ENCODE measurements around the gene WDFY4. TPM values are rescaled to one million over a fixed set of nuclear protein-coding genes. Genes with fewer than 3 reads are reported as not detected.
A peak's percentile ranks its signal among the peaks of the same experiment; 100 is the strongest.

Gene WDFY4
- polyA plus RNA-seq, 1 donor (not counting 4 experiments of a cell fraction or from before 2014, with no cell fraction given) = 0.04 TPM

GRCh38 chr10:48653347-48653746 is 31.3 kb upstream of the WDFY4 start:
- H3K9me3 ChIP-seq (ENCODE audit: control insufficient read depth, low read depth, low read length) = no peaks in the 10 kb centered on the region
- TF ChIP-seq EZH2 (IDR thresholded peaks at IDR 0.05; ENCODE audit: low read length) (peak; percentile 52), CTCF (optimal IDR thresholded peaks at IDR 0.05 in 1 of 3, IDR thresholded peaks at IDR 0.05 in 1 of 3, conservative IDR thresholded peaks at IDR 0.05 in 1 of 3; ENCODE audit: extremely low read depth in 1 of 3, insufficient read depth in 2 of 3, low read length in 3 of 3) (no peak)
- H3K9ac ChIP-seq (ENCODE audit: control insufficient read depth, extremely low read depth, insufficient read depth, low read length) = no peak overlapping the region

GRCh38 chr10:48653944-48654698 is 30.6 kb upstream of the WDFY4 start:
- no peaks in the 10 kb centered on the region for H3K9me3 ChIP-seq (ENCODE audit: control insufficient read depth, low read depth, low read length)
- H2AFZ ChIP-seq (ENCODE audit: control insufficient read depth, low read length) = no peak overlapping the region
- H3K4me1 ChIP-seq (ENCODE audit: control insufficient read depth, extremely low read depth, insufficient read depth, low read length) = peaks cover 12% of the 10 kb centered on the region
- no peaks in the 10 kb centered on the region for H3K9me1 ChIP-seq (ENCODE audit: control insufficient read depth, extremely low read depth, insufficient read depth, low read length)
- no peak overlapping the region for H3K9ac ChIP-seq (ENCODE audit: control insufficient read depth, extremely low read depth, insufficient read depth, low read length)
- DNase-seq (ENCODE audit: low read depth, low spot score) (no peak), FAIRE-seq (no peak)
- H3K4me2 ChIP-seq (ENCODE audit: control insufficient read depth, extremely low read depth, insufficient read depth, low read depth, low read length) = no peak overlapping the region
- peaks cover 29% of the 10 kb centered on the region for H3K27me3 ChIP-seq (ENCODE audit: control insufficient read depth, extremely low read depth, insufficient read depth, low read length)
- dilution Hi-C loops (cut with MboI; ENCODE audit: extremely low pct_ligation_motif_present, low sequenced_read_pairs) = no loop called here
- no peak overlapping the region for H3K4me3 ChIP-seq (ENCODE audit: control insufficient read depth in 2 of 3, extremely low read depth in 1 of 3, insufficient read depth in 2 of 3, low read depth in 1 of 3, low read length in 3 of 3)
- no peaks in the 10 kb centered on the region for H3K36me3 ChIP-seq (ENCODE audit: control insufficient read depth in 2 of 2, extremely low read depth in 1 of 2, insufficient read depth in 2 of 2, low read length in 2 of 2)
- no peaks in the 10 kb centered on the region for H4K20me1 ChIP-seq (ENCODE audit: control insufficient read depth, extremely low read depth, insufficient read depth, low read length)
- no peaks in the 10 kb centered on the region for H3K79me2 ChIP-seq (ENCODE audit: control insufficient read depth, insufficient read depth, low read length)
- no peak overlapping the region for H3K27ac ChIP-seq (ENCODE audit: control insufficient read depth, insufficient read depth, low read length)
- TF ChIP-seq CTCF (optimal IDR thresholded peaks at IDR 0.05 in 1 of 3, IDR thresholded peaks at IDR 0.05 in 1 of 3, conservative IDR thresholded peaks at IDR 0.05 in 1 of 3; ENCODE audit: extremely low read depth in 1 of 3, insufficient read depth in 2 of 3, low read length in 3 of 3) = no peak
- TF ChIP-seq EZH2 (IDR thresholded peaks at IDR 0.05; ENCODE audit: low read length) = no peak

More at GRCh38 chr10:48653347-48653746, 31.3 kb upstream of the WDFY4 start:
- no peaks in the 10 kb centered on the region for H3K79me2 ChIP-seq (ENCODE audit: control insufficient read depth, insufficient read depth, low read length)
- H3K9me1 ChIP-seq (ENCODE audit: control insufficient read depth, extremely low read depth, insufficient read depth, low read length) = no peaks in the 10 kb centered on the region
- no peak overlapping the region for H3K4me2 ChIP-seq (ENCODE audit: control insufficient read depth, extremely low read depth, insufficient read depth, low read depth, low read length)
- peaks cover 33% of the 10 kb centered on the region for H3K27me3 ChIP-seq (ENCODE audit: control insufficient read depth, extremely low read depth, insufficient read depth, low read length)
- no peaks in the 10 kb centered on the region for H3K36me3 ChIP-seq (ENCODE audit: control insufficient read depth in 2 of 2, extremely low read depth in 1 of 2, insufficient read depth in 2 of 2, low read length in 2 of 2)
- no peak for DNase-seq (ENCODE audit: low read depth, low spot score)
- H2AFZ ChIP-seq (ENCODE audit: control insufficient read depth, low read length) = no peak overlapping the region
- no peak for FAIRE-seq
- peaks cover 12% of the 10 kb centered on the region for H3K4me1 ChIP-seq (ENCODE audit: control insufficient read depth, extremely low read depth, insufficient read depth, low read length)
- no peaks in the 10 kb centered on the region for H4K20me1 ChIP-seq (ENCODE audit: control insufficient read depth, extremely low read depth, insufficient read depth, low read length)
- H3K27ac ChIP-seq (ENCODE audit: control insufficient read depth, insufficient read depth, low read length) = no peak overlapping the region
- dilution Hi-C loops (cut with MboI; ENCODE audit: extremely low pct_ligation_motif_present, low sequenced_read_pairs) = no loop called here
- no peak overlapping the region for H3K4me3 ChIP-seq (ENCODE audit: control insufficient read depth in 2 of 3, extremely low read depth in 1 of 3, insufficient read depth in 2 of 3, low read depth in 1 of 3, low read length in 3 of 3)

Measured in keratinocyte (primary cell).